ENCODE measurements around the gene IL15. TPM values are rescaled to one million over a fixed set of nuclear protein-coding genes. Genes with fewer than 3 reads are reported as not detected.

Gene IL15
- total RNA-seq, 2 donors from 2014 or later: 2.0 to 4.2 TPM

GRCh38 chr4:141692081-141692480, 55.7 kb downstream of the IL15 start:
- no peak overlapping the region for H3K4me3 ChIP-seq
- DNase-seq (ENCODE audit: low spot score): no peak
- no peaks in the 10 kb centered on the region for H3K36me3 ChIP-seq
- H3K27me3 ChIP-seq: no peaks in the 10 kb centered on the region
- no peak overlapping the region for H3K27ac ChIP-seq
- no peaks in the 10 kb centered on the region for H3K9me3 ChIP-seq
- H3K4me1 ChIP-seq: peaks cover 0 to 2% of the 10 kb centered on the region in 2 donors
- no peak for TF ChIP-seq CTCF (IDR thresholded peaks at IDR 0.05)

- Histone ChIP-seq H3K36me3 (no peaks in the 10 kb centered on the region), H3K27me3 (no peaks in the 10 kb centered on the region), H3K4me3 (no peak overlapping the region), H3K27ac (no peak overlapping the region), H3K4me1 (no peaks in the 10 kb centered on the region), H3K9me3 (no peaks in the 10 kb centered on the region)
- DNase-seq (ENCODE audit: low spot score): no peak
- no peak for TF ChIP-seq CTCF (IDR thresholded peaks at IDR 0.05)
Measured at GRCh38 chr4:141697116-141697515, 60.7 kb downstream of the IL15 start.

GRCh38 chr4:141702472-141703182, 66.2 kb downstream of the IL15 start:
- no peak overlapping the region for H3K4me3 ChIP-seq
- no peak for DNase-seq (ENCODE audit: low spot score)
- no peaks in the 10 kb centered on the region for H3K36me3 ChIP-seq
- H3K27me3 ChIP-seq: no peaks in the 10 kb centered on the region
- TF ChIP-seq CTCF (IDR thresholded peaks at IDR 0.05): no peak
- no peaks in the 10 kb centered on the region for H3K4me1 ChIP-seq
- peaks cover 0 to 18% of the 10 kb centered on the region in 2 donors for H3K9me3 ChIP-seq
- no peak overlapping the region for H3K27ac ChIP-seq

GRCh38 chr4:141703497-141703896, 67.1 kb downstream of the IL15 start:
- TF ChIP-seq CTCF (IDR thresholded peaks at IDR 0.05): no peak
- DNase-seq (ENCODE audit: low spot score): no peak
- no peaks in the 10 kb centered on the region for H3K27me3 ChIP-seq
- H3K4me3 ChIP-seq: no peak overlapping the region
- H3K4me1 ChIP-seq: no peaks in the 10 kb centered on the region
- H3K36me3 ChIP-seq: no peaks in the 10 kb centered on the region
- H3K27ac ChIP-seq: no peak overlapping the region
- peaks cover 0 to 18% of the 10 kb centered on the region in 2 donors for H3K9me3 ChIP-seq

GRCh38 chr4:141705048-141705746, 68.8 kb downstream of the IL15 start:
- H3K36me3 ChIP-seq: no peaks in the 10 kb centered on the region
- no peak overlapping the region for H3K27ac ChIP-seq
- DNase-seq (ENCODE audit: low spot score): no peak
- no peaks in the 10 kb centered on the region for H3K4me1 ChIP-seq
- H3K9me3 ChIP-seq: peaks cover 0 to 18% of the 10 kb centered on the region in 2 donors
- H3K27me3 ChIP-seq: no peaks in the 10 kb centered on the region
- H3K4me3 ChIP-seq: no peak overlapping the region
- no peak for TF ChIP-seq CTCF (IDR thresholded peaks at IDR 0.05)

All from right atrium auricular region (tissue), 2 donors.